K562 (cell line): ENCODE results near the gene FYB1. TPM values are rescaled to one million over a fixed set of nuclear protein-coding genes. Genes with fewer than 3 reads are reported as not detected.

ENCODE experiments used
- BHLHE40 ChIP-seq: IDR thresholded peaks from 2 replicates; pipeline ENCODE4 v1.6.1; 2011; ENCODE audit warnings: low read length, improper control_type of control experiment
- LEF1 ChIP-seq: fragments of 450-650 bp; IDR thresholded peaks from 2 replicates; pipeline ENCODE4 v1.6.1; 2016; ENCODE audit warnings: mild to moderate bottlenecking
- PTRF ChIP-seq: fragments of 450-650 bp; IDR thresholded peaks from 2 replicates; pipeline ENCODE4 v1.6.1; 2016; ENCODE audit warnings: mild to moderate bottlenecking, missing genetic modification characterization, missing compliant biosample characterization
- RBBP5 ChIP-seq: fragments of 200-600 bp; sonication (generic); IDR thresholded peaks from 2 replicates; pipeline ENCODE4 v1.6.1; 2012; ENCODE audit warnings: borderline replicate concordance, mild to moderate bottlenecking, low read length, control low read depth, inconsistent platforms; ENCODE audit not compliant: insufficient read depth, poor library complexity, severe bottlenecking
- RHOXF2B ChIP-seq: fragments of 250-450 bp; sonication (Bioruptor Pico); conservative IDR thresholded peaks from 2 replicates; pipeline ENCODE4 v1.5.1; 2021
- TAF1 ChIP-seq: IDR thresholded peaks from 2 replicates; pipeline ENCODE4 v1.6.1; 2011; ENCODE audit warnings: mild to moderate bottlenecking, low read length, moderate library complexity; ENCODE audit not compliant: insufficient read depth, control insufficient read depth, severe bottlenecking; ENCODE audit errors: extremely low read depth
- TARDBP ChIP-seq: fragments of 450-650 bp; IDR thresholded peaks from 2 replicates; pipeline ENCODE4 v1.6.1; 2016
- ZEB2 ChIP-seq: fragments of 450-650 bp; IDR thresholded peaks from 2 replicates; pipeline ENCODE4 v1.6.1; 2016
- ZFP30 ChIP-seq: fragments of 250-450 bp; sonication (Bioruptor Pico); IDR thresholded peaks from 2 replicates; pipeline ENCODE4 v1.8.0; 2022; ENCODE audit warnings: moderate library complexity, mild to moderate bottlenecking, inconsistent platforms, borderline replicate concordance
- ZNF165 ChIP-seq: fragments of 250-450 bp; sonication (Bioruptor Pico); IDR thresholded peaks from 2 replicates; pipeline ENCODE4 v1.4.0; 2020; ENCODE audit warnings: borderline replicate concordance
- ZNF232 ChIP-seq: sonication (generic); formaldehyde crosslinking; IDR thresholded peaks from 2 replicates; pipeline ENCODE4 v1.8.0; 2022; ENCODE audit warnings: mild to moderate bottlenecking, missing genetic modification reagents
- ZNF3 ChIP-seq: fragments of 250-450 bp; sonication (Bioruptor Pico); IDR thresholded peaks from 2 replicates; pipeline ENCODE4 v1.5.0; 2021; ENCODE audit warnings: mild to moderate bottlenecking, moderate library complexity
- polyA plus RNA-seq, 8 experiments: library from polyadenylated mRNA; depleted of rRNA in 4 of 8; stranded (reverse) in 5 of 8; unstranded in 3 of 8; fragments of >200 nt; fragmentation: Nextera tagmentation in 2 of 8; fragmentation: Illumina TruSeq in 1 of 8; extraction: Ambion mirVana in 2 of 8; extraction: Trizol in 1 of 8; gene quantifications; 2 replicates each; pipeline versions ENCODE4 v1.2.1 to v1.2.3, GENCODE V29; 2011 to 2014; ENCODE audit warnings: inconsistent platforms in 1 of 8, missing spikeins in 1 of 8
- total RNA-seq, 7 experiments: library from RNA; depleted of rRNA in 6 of 7; stranded (reverse); fragments of >200 nt in 6 of 7; fragmentation: Illumina TruSeq in 2 of 7; extraction: Trizol in 2 of 7; gene quantifications; 2 replicates each; pipeline versions ENCODE4 v1.2.1 to v1.2.3, GENCODE V29; 2011 to 2021; ENCODE audit warnings: low replicate concordance in 1 of 7
- TF ChIP-seq, protein P1 (sequence below): fragments of 250-450 bp; sonication (Bioruptor Pico); IDR thresholded peaks from 2 replicates; pipeline ENCODE4 v1.4.0; 2020; ENCODE audit warnings: borderline replicate concordance
- TF ChIP-seq, protein P2 (sequence below): IDR thresholded peaks from 2 replicates; pipeline ENCODE4 v1.6.1; 2011; ENCODE audit not compliant: insufficient read length; ENCODE audit errors: extremely low read depth
- TF ChIP-seq, protein P3 (sequence below): fragments of 450-650 bp; IDR thresholded peaks from 2 replicates; pipeline ENCODE4 v1.7.1; 2018; ENCODE audit warnings: mild to moderate bottlenecking, low read depth; ENCODE audit not compliant: partially characterized antibody
- TF ChIP-seq, protein P4 (sequence below): IDR thresholded peaks from 3 replicates; pipeline ENCODE4 v1.6.1; 2011; ENCODE audit warnings: borderline replicate concordance, mild to moderate bottlenecking, moderate library complexity; ENCODE audit not compliant: insufficient read length; ENCODE audit errors: extremely low read depth
- TF ChIP-seq, protein P5 (sequence below): fragments of 450-650 bp; formaldehyde crosslinking; IDR thresholded peaks from 2 replicates; pipeline ENCODE4 v1.4.0; 2022; ENCODE audit warnings: missing genetic modification characterization

FYB1 gene
- total and polyA plus RNA-seq, 9 of the 15 experiments (the other 6 are each of a cell fraction or from before 2014, with no cell fraction given) = 4.7 to 31.5 (median 9.7) TPM

DNA sequence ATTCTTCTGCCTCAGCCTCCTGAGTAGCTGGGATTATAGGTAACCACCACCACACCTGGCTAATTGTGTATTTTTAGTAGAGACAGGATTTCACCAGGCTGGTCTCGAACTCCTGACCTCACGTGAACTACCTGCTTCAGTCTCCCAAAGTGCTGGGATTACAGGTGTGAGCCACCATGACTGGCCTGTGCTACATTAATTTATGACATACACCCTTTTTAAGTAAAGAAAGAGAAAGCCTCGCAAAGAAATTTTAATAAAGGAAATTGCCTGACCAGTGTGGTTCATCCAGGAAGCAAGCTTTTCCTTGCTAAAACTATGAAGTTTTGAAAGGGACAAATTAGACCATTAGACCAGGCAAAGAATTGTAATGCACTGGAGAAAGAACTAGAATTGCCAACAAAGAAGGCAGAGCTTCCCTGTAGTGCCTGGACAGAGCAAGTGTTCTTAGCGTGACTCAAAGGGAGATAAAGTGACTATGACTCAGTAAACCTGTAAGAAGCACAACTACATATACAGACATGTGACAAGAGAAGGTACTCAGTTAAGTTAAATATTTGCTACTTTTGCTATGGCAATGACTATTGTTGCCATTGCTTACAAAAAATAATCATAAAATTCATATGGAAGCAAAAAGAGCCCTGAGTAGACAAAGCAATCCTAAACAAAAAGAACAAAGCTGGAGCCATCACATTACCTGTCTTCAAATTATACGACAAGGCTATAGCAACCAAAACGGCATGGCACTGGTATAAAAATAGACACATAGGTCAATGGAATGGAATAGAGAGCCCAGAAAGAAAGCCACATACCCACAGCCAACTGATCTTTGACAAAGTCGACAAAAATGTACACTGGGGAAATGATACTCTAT is 54.6 kb downstream of the FYB1 start (continued):
- TF ChIP-seq TAF1 (no peak), RBBP5 (no peak), ZEB2 (no peak), LEF1 (peak; percentile 47; the same call in 1 of the 2 replicates), PTRF (tag) (peak; percentile 61; the same call in 1 of the 2 replicates), TARDBP (no peak), ZFP30 (CRISPR knock-in tag) (no peak), BHLHE40 (peak; percentile 51; the same call in 1 of the 2 replicates), ZNF232 (CRISPR knock-in tag) (no peak), ZNF165 (no peak), RHOXF2B (CRISPR knock-in tag) (no peak), ZNF3 (CRISPR knock-in tag) (no peak)
- TF ChIP-seq, protein P1, sequence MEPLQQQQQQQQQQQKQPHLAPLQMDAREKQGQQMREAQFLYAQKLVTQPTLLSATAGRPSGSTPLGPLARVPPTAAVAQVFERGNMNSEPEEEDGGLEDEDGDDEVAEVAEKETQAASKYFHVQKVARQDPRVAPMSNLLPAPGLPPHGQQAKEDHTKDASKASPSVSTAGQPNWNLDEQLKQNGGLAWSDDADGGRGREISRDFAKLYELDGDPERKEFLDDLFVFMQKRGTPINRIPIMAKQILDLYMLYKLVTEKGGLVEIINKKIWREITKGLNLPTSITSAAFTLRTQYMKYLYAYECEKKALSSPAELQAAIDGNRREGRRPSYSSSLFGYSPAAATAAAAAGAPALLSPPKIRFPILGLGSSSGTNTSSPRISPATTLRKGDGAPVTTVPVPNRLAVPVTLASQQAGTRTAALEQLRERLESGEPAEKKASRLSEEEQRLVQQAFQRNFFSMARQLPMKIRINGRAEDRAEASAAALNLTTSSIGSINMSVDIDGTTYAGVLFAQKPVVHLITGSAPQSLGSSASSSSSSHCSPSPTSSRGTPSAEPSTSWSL (CRISPR knock-in tag) = no peak
- TF ChIP-seq, protein P2, sequence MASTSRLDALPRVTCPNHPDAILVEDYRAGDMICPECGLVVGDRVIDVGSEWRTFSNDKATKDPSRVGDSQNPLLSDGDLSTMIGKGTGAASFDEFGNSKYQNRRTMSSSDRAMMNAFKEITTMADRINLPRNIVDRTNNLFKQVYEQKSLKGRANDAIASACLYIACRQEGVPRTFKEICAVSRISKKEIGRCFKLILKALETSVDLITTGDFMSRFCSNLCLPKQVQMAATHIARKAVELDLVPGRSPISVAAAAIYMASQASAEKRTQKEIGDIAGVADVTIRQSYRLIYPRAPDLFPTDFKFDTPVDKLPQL = no peak
- TF ChIP-seq, protein P3, sequence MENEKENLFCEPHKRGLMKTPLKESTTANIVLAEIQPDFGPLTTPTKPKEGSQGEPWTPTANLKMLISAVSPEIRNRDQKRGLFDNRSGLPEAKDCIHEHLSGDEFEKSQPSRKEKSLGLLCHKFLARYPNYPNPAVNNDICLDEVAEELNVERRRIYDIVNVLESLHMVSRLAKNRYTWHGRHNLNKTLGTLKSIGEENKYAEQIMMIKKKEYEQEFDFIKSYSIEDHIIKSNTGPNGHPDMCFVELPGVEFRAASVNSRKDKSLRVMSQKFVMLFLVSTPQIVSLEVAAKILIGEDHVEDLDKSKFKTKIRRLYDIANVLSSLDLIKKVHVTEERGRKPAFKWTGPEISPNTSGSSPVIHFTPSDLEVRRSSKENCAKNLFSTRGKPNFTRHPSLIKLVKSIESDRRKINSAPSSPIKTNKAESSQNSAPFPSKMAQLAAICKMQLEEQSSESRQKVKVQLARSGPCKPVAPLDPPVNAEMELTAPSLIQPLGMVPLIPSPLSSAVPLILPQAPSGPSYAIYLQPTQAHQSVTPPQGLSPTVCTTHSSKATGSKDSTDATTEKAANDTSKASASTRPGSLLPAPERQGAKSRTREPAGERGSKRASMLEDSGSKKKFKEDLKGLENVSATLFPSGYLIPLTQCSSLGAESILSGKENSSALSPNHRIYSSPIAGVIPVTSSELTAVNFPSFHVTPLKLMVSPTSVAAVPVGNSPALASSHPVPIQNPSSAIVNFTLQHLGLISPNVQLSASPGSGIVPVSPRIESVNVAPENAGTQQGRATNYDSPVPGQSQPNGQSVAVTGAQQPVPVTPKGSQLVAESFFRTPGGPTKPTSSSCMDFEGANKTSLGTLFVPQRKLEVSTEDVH = no peak
- TF ChIP-seq, protein P4, sequence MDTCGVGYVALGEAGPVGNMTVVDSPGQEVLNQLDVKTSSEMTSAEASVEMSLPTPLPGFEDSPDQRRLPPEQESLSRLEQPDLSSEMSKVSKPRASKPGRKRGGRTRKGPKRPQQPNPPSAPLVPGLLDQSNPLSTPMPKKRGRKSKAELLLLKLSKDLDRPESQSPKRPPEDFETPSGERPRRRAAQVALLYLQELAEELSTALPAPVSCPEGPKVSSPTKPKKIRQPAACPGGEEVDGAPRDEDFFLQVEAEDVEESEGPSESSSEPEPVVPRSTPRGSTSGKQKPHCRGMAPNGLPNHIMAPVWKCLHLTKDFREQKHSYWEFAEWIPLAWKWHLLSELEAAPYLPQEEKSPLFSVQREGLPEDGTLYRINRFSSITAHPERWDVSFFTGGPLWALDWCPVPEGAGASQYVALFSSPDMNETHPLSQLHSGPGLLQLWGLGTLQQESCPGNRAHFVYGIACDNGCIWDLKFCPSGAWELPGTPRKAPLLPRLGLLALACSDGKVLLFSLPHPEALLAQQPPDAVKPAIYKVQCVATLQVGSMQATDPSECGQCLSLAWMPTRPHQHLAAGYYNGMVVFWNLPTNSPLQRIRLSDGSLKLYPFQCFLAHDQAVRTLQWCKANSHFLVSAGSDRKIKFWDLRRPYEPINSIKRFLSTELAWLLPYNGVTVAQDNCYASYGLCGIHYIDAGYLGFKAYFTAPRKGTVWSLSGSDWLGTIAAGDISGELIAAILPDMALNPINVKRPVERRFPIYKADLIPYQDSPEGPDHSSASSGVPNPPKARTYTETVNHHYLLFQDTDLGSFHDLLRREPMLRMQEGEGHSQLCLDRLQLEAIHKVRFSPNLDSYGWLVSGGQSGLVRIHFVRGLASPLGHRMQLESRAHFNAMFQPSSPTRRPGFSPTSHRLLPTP = no peak
- TF ChIP-seq, protein P5, sequence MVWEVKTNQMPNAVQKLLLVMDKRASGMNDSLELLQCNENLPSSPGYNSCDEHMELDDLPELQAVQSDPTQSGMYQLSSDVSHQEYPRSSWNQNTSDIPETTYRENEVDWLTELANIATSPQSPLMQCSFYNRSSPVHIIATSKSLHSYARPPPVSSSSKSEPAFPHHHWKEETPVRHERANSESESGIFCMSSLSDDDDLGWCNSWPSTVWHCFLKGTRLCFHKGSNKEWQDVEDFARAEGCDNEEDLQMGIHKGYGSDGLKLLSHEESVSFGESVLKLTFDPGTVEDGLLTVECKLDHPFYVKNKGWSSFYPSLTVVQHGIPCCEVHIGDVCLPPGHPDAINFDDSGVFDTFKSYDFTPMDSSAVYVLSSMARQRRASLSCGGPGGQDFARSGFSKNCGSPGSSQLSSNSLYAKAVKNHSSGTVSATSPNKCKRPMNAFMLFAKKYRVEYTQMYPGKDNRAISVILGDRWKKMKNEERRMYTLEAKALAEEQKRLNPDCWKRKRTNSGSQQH = no peak
